Neural progenitor cell (in vitro differentiated cells): ENCODE data around the gene VPS33A. TPM values are rescaled to one million over a fixed set of nuclear protein-coding genes. Genes with fewer than 3 reads are reported as not detected.
"Not testable (repeated sequence)": the region's sequence is repeated elsewhere in the genome, so short reads cannot be mapped to it uniquely, and the experiment has no call there.

Experiments used
- DNase-seq: peaks from one replicate; pipeline ENCODE4 v3.0.0-alpha.2; 2016; ENCODE audit warnings: low spot score
- H2AFZ ChIP-seq: fragments of 200-600 bp; sonication (generic); replicated peaks from 2 replicates; pipeline ENCODE4 v1.6.1; 2016; ENCODE audit warnings: antibody characterized with exemption
- H3F3A ChIP-seq: fragments of 200-600 bp; sonication (generic); 2 replicates; pipeline ENCODE4 v1.6.1; 2016; ENCODE audit warnings: antibody characterized with exemption, low read depth
- H3K27ac ChIP-seq: fragments of 200-600 bp; sonication (generic); 2 replicates; pipeline ENCODE4 v1.5.1; 2016; ENCODE audit warnings: mild to moderate bottlenecking
- H3K27me3 ChIP-seq: fragments of 200-600 bp; sonication (generic); 2 replicates; pipeline ENCODE4 v1.6.1; 2016; ENCODE audit warnings: mild to moderate bottlenecking, moderate library complexity
- H3K36me3 ChIP-seq: fragments of 200-600 bp; sonication (generic); 2 replicates; pipeline ENCODE4 v1.5.1; 2016
- H3K4me1 ChIP-seq: fragments of 200-600 bp; sonication (generic); 2 replicates; pipeline ENCODE4 v1.6.1; 2016; ENCODE audit warnings: mixed run types
- H3K4me2 ChIP-seq: fragments of 200-600 bp; sonication (generic); 2 replicates; pipeline ENCODE4 v1.6.1; 2016
- H3K4me3 ChIP-seq: fragments of 200-600 bp; sonication (generic); 2 replicates; pipeline ENCODE4 v1.5.1; 2016
- H3K79me2 ChIP-seq: fragments of 200-600 bp; sonication (generic); 2 replicates; pipeline ENCODE4 v1.6.1; 2016; ENCODE audit warnings: low read depth
- H3K9ac ChIP-seq: fragments of 200-600 bp; sonication (generic); 2 replicates; pipeline ENCODE4 v1.6.1; 2016
- H3K9me3 ChIP-seq: fragments of 200-600 bp; sonication (generic); 2 replicates; pipeline ENCODE4 v1.5.1; 2016; ENCODE audit warnings: low read depth
- H4K20me1 ChIP-seq: fragments of 200-600 bp; sonication (generic); 2 replicates; pipeline ENCODE4 v1.6.1; 2016; ENCODE audit warnings: low read depth
- H3K27ac Mint-ChIP-seq: 3 replicates; pipeline ENCODE4 v1.8.0; 2021; ENCODE audit warnings: mixed read lengths
- H3K27me3 Mint-ChIP-seq: 2 replicates; pipeline ENCODE4 v1.8.0; 2022; ENCODE audit warnings: low read depth, mild to moderate bottlenecking, inconsistent platforms, moderate library complexity, mixed read lengths; ENCODE audit not compliant: insufficient read depth
- H3K36me3 Mint-ChIP-seq: 3 replicates; pipeline ENCODE4 v1.8.0; 2021; ENCODE audit warnings: mixed read lengths
- H3K4me1 Mint-ChIP-seq: 3 replicates; pipeline ENCODE4 v1.8.0; 2021; ENCODE audit warnings: mixed read lengths
- H3K4me3 Mint-ChIP-seq: 3 replicates; pipeline ENCODE4 v1.8.0; 2021; ENCODE audit warnings: mild to moderate bottlenecking, moderate library complexity, mixed read lengths
- H3K9me3 Mint-ChIP-seq: 3 replicates; pipeline ENCODE4 v1.8.0; 2020; ENCODE audit warnings: mixed read lengths
- EZH2 ChIP-seq: fragments of 200-600 bp; sonication (generic); IDR thresholded peaks from 2 replicates; pipeline ENCODE4 v1.6.1; 2017; ENCODE audit warnings: antibody characterized with exemption, mild to moderate bottlenecking, moderate library complexity
- EZH2phosphoT487 ChIP-seq: fragments of 200-600 bp; sonication (generic); IDR thresholded peaks from 2 replicates; pipeline ENCODE4 v1.6.1; 2017; ENCODE audit warnings: antibody characterized with exemption
- total RNA-seq: library from RNA; depleted of rRNA; stranded (reverse); fragments of >200 nt; gene quantifications from 2 replicates; pipeline ENCODE4 v1.2.3, GENCODE V29; 2015; ENCODE audit warnings: low replicate concordance
- TF ChIP-seq, protein P1 (sequence below): fragments of 200-600 bp; sonication (generic); IDR thresholded peaks from 2 replicates; pipeline ENCODE4 v1.5.1; 2017; ENCODE audit warnings: antibody characterized with exemption, mild to moderate bottlenecking

VPS33A gene
- total RNA-seq, 1 donor from 2014 or later: 42.0 TPM

DNA sequence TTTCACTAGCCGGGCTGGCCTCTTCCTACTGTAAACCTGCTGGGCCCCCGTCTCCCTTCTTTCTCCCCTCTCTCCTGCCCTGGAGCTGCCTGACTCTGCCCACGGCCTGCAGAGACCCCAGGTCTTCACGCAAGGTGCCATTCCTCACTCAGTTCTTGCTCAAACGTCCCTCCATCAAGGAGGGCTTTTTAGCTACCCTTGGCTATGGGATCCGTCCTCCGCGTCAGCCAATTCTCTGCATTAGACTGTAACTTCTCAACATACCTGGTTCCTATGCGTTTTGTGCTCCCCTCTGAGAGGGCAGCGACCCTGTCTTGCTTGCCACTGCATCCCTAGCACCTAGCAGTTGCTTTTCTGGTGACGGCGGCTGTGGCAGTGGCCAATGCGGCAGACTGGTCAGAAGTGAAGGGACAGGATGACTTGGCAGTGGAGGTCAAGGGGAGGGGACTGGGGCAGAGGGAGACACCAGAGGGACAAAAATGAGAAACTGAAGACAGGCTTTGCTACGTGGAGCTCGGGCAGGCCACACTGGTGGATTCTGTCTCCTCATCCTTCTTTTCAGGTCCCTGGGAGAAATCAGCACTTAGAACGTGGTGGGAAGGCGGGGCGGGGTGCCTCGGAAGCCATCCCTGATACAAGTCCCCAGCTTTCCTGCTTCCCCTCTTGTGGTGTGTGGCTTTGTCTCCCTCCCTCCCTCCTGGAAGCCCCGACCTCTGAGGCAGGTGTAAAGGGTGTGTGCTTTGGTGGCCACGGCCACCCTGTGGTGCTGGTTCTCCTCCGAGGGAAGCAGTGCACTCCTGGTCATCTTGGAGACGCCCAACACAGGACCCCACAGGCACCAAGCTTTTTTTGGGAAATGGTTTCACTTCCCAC is 61.0 kb downstream of the VPS33A start:
- Mint-ChIP-seq H3K9me3 (no peaks in the 10 kb centered on the region), H3K4me3 (peak overlapping the region; percentile 79), H3K27me3 (peaks cover 39% of the 10 kb centered on the region), H3K27ac (no peak overlapping the region), H3K4me1 (peaks cover 9% of the 10 kb centered on the region), H3K36me3 (peaks cover 16% of the 10 kb centered on the region)
- H3K4me2 ChIP-seq: peak overlapping the region; percentile 79
- no peak for DNase-seq
- H3K36me3 ChIP-seq: peaks cover 7% of the 10 kb centered on the region
- no peak overlapping the region for H2AFZ ChIP-seq
- no peak overlapping the region for H3K9ac ChIP-seq
- H3K27ac ChIP-seq: no peak overlapping the region
- TF ChIP-seq EZH2: no peak
- TF ChIP-seq EZH2phosphoT487: no peak
- TF ChIP-seq, protein P1, sequence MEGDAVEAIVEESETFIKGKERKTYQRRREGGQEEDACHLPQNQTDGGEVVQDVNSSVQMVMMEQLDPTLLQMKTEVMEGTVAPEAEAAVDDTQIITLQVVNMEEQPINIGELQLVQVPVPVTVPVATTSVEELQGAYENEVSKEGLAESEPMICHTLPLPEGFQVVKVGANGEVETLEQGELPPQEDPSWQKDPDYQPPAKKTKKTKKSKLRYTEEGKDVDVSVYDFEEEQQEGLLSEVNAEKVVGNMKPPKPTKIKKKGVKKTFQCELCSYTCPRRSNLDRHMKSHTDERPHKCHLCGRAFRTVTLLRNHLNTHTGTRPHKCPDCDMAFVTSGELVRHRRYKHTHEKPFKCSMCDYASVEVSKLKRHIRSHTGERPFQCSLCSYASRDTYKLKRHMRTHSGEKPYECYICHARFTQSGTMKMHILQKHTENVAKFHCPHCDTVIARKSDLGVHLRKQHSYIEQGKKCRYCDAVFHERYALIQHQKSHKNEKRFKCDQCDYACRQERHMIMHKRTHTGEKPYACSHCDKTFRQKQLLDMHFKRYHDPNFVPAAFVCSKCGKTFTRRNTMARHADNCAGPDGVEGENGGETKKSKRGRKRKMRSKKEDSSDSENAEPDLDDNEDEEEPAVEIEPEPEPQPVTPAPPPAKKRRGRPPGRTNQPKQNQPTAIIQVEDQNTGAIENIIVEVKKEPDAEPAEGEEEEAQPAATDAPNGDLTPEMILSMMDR: no peak
- no peaks in the 10 kb centered on the region for H3K79me2 ChIP-seq
- H3K9me3 ChIP-seq: no peaks in the 10 kb centered on the region
- H3K4me1 ChIP-seq: peaks cover 3% of the 10 kb centered on the region
- H3F3A ChIP-seq: peaks cover 50% of the 10 kb centered on the region
- H3K27me3 ChIP-seq: peaks cover 54% of the 10 kb centered on the region
- no peak overlapping the region for H3K4me3 ChIP-seq
- H4K20me1 ChIP-seq: peaks cover 48% of the 10 kb centered on the region

DNA sequence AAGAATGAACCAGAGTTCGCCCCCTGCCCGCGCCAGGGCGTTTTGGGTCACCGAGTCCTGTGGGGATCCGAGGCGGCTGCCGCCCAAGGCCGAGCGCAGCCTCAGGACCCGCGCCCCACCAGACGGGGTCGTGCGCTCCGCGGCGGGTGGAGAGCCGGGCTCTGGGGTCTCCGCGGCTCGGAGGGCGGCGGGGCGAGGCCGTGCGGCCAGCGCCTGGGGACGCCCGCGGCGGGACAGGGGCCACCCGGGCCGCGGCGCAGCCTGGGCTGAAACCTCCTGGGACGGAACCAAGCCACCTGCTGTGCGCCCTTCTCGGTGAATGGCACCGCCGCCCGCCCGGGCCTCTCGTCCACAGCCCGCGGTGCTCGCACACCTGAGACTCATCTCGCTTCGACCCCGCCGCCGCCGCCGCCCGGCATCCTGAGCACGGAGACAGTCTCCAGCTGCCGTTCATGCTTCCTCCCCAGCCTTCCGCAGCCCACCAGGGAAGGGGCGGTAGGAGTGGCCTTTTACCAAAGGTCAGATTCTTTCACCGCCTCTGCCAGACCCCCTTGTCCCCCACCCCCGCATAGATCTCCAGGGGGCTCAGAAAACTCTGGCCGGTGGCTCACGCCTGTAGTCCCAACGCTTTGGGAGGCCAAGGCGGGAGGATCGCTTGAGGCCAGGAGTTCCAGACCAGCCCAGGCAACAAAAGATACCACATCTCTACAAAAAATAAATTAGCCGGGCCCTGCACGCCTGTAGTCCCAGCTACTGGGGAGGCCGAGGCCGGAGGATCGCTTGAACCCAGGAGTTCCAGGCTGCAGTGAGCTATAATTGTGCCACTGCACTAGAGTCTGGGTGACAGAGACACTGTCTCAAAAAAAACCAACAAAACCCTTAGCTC is 61.9 kb downstream of the VPS33A start:
- H3K27me3 Mint-ChIP-seq: peaks cover 43% of the 10 kb centered on the region
- no peaks in the 10 kb centered on the region for H3K9me3 ChIP-seq
- peaks cover 45% of the 10 kb centered on the region for H3F3A ChIP-seq
- H3K9me3 Mint-ChIP-seq: no peaks in the 10 kb centered on the region
- peak overlapping the region; percentile 79 for H3K4me3 Mint-ChIP-seq
- peak overlapping the region; percentile 78 for H2AFZ ChIP-seq
- no peaks in the 10 kb centered on the region for H3K79me2 ChIP-seq
- H3K4me1 ChIP-seq: peaks cover 3% of the 10 kb centered on the region
- H3K4me1 Mint-ChIP-seq: peaks cover 13% of the 10 kb centered on the region
- H3K4me3 ChIP-seq: peak overlapping the region; percentile 50
- no peak overlapping the region for H3K27ac Mint-ChIP-seq
- H3K27ac ChIP-seq: no peak overlapping the region
- no peaks in the 10 kb centered on the region for H3K36me3 ChIP-seq
- peaks cover 12% of the 10 kb centered on the region for H3K36me3 Mint-ChIP-seq
- TF ChIP-seq EZH2phosphoT487 (peak; percentile 55), EZH2 (peak; percentile 52)
- TF ChIP-seq, protein P1: no peak
- H4K20me1 ChIP-seq: peaks cover 48% of the 10 kb centered on the region
- H3K27me3 ChIP-seq: peaks cover 54% of the 10 kb centered on the region
- peak; percentile 51 for DNase-seq
- H3K9ac ChIP-seq: no peak overlapping the region
- H3K4me2 ChIP-seq: peak overlapping the region; percentile 79

DNA sequence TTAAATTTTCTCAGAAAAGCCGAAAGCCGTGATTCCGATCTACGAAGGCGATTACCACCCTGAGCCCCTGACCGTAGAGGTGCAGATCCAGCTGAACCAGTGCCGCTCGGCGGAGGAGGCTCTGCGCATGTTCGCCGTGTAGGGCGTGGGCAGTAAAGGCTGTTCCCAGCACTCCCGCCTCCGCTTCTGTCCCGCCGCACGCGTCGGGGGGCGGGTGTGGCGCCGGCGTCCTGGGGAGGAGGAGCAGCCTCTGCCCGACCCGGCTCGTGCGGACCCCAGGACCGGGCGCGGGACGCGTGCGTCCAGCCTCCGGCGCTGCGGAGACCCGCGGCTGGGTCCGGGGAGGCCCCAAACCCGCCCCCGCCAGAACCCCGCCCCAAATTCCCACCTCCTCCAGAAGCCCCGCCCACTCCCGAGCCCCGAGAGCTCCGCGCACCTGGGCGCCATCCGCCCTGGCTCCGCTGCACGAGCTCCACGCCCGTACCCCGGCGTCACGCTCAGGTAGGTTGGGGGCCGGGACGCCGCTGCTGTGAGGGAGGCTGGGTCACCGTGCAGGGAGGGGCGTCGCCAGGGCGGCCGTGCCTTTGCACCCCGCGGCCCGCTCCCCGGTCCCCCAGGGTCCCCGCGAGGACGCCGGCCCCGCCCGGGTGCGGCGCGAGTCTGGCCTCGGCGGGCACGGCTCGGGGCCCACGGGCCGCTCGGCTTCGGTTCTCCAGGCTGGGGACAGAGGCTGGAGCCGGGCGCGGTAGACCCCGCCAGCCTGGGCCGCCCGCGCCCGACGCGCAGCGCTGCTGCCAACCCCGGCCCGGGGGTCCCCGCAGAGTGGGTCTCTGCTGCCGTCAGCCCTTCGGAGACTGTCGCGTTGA is 62.8 kb downstream of the VPS33A start, which contains the start of gene B3GNT4:
Gene B3GNT4, plus strand, starts transcription at position 409 of the 866 bp plus-strand sequence. CDS start 910 bp downstream, outside the sequence.
- Histone ChIP-seq H4K20me1 (peaks cover 42% of the 10 kb centered on the region), H3K36me3 (no peaks in the 10 kb centered on the region), H3K4me1 (peaks cover 3% of the 10 kb centered on the region), H3F3A (peaks cover 43% of the 10 kb centered on the region), H2AFZ (peak within 1 kb of the TSS; percentile 78), H3K9me3 (no peaks in the 10 kb centered on the region), H3K9ac (no peak within 1 kb of the TSS), H3K27ac (no peak within 1 kb of the TSS), H3K4me3 (peak within 1 kb of the TSS; percentile 50), H3K27me3 (peaks cover 54% of the 10 kb centered on the region), H3K4me2 (peak within 1 kb of the TSS; percentile 79), H3K79me2 (no peaks in the 10 kb centered on the region)
- Mint-ChIP-seq H3K4me3 (peak within 1 kb of the TSS; percentile 84), H3K27me3 (peaks cover 43% of the 10 kb centered on the region), H3K36me3 (peaks cover 10% of the 10 kb centered on the region), H3K9me3 (no peaks in the 10 kb centered on the region), H3K4me1 (peaks cover 13% of the 10 kb centered on the region), H3K27ac (no peak within 1 kb of the TSS)
- peak; percentile 79 for DNase-seq
- TF ChIP-seq, protein P1: no peak
- TF ChIP-seq EZH2phosphoT487: peak; percentile 93
- peak; percentile 92 for TF ChIP-seq EZH2

DNA sequence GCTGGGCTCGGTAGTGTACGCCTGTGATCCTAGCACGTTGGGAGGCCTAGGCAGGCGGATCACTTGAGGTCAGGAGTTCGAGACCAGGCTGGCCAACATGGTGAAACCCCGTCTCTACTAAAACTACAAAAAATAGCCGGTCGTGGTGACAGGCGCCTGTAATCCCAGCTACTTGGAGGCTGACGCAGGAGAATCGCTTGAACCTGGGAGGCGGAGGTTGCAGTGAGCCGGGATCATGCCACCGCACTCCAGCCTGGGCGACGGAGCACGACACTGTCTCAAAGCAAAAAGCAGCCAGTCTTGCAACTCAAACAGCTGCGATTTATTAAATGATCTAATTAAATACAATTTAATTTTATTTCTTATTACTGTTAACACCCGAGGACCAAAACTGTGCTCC is 63.5 kb downstream of the VPS33A start:
- H2AFZ ChIP-seq, H3K9me3 ChIP-seq, H3K27ac ChIP-seq, DNase-seq, H3K4me1 ChIP-seq, H3K36me3 Mint-ChIP-seq, H3K27ac Mint-ChIP-seq, H3K79me2 ChIP-seq, H3K36me3 ChIP-seq, H3K9me3 Mint-ChIP-seq, H3K9ac ChIP-seq: not testable (repeated sequence)
- Histone ChIP-seq H3K4me3 (peak overlapping the region; percentile 50), H3F3A (peaks cover 38% of the 10 kb centered on the region), H3K27me3 (peaks cover 54% of the 10 kb centered on the region), H3K4me2 (peak overlapping the region; percentile 79), H4K20me1 (peaks cover 35% of the 10 kb centered on the region)
- H3K4me1 Mint-ChIP-seq: peaks cover 13% of the 10 kb centered on the region
- peaks cover 40% of the 10 kb centered on the region for H3K27me3 Mint-ChIP-seq
- H3K4me3 Mint-ChIP-seq: peak overlapping the region; percentile 84
